Neural cell (in vitro differentiated cells): ENCODE data around the gene FAM219A. TPM values are rescaled to one million over a fixed set of nuclear protein-coding genes. Genes with fewer than 3 reads are reported as not detected.

Experiments used
- H2AFZ ChIP-seq: fragments of 200-600, 300-800 bp; sonication (generic), shearing (Covaris generic); 2 replicates; pipeline ENCODE4 v1.6.0; 2014; ENCODE audit warnings: low read depth, mild to moderate bottlenecking, antibody characterized with exemption, low read length, moderate library complexity
- H3F3A ChIP-seq: fragments of 200-600 bp; shearing (Covaris generic); 2 replicates; pipeline ENCODE4 v1.6.1; 2016; ENCODE audit warnings: mild to moderate bottlenecking, moderate library complexity, mixed read lengths, antibody characterized with exemption, low read length; ENCODE audit not compliant: insufficient read depth, poor library complexity, severe bottlenecking
- H3K27ac ChIP-seq: fragments of 200-600, 300-800 bp; sonication (generic), shearing (Covaris generic); 2 replicates; pipeline ENCODE4 v1.5.1; 2014; ENCODE audit warnings: mild to moderate bottlenecking, low read length, moderate library complexity
- H3K27me3 ChIP-seq: fragments of 300-800, 200-600 bp; sonication (generic), shearing (Covaris generic); 2 replicates; pipeline ENCODE4 v1.6.0; 2014; ENCODE audit warnings: mild to moderate bottlenecking, low read depth, low read length, moderate library complexity; ENCODE audit not compliant: insufficient read depth
- H3K36me3 ChIP-seq: fragments of 300-800, 200-600 bp; sonication (generic), shearing (Covaris generic); 2 replicates; pipeline ENCODE4 v1.5.1; 2014; ENCODE audit warnings: mild to moderate bottlenecking, antibody characterized with exemption, low read length, moderate library complexity; ENCODE audit not compliant: insufficient read depth
- H3K4me2 ChIP-seq: fragments of 300-800, 200-600 bp; sonication (generic), shearing (Covaris generic); 2 replicates; pipeline ENCODE4 v1.6.0; 2014; ENCODE audit warnings: mild to moderate bottlenecking, low read length
- H3K4me3 ChIP-seq: fragments of 300-800, 200-600 bp; sonication (generic), shearing (Covaris generic); 2 replicates; pipeline ENCODE4 v1.5.1; 2014; ENCODE audit warnings: mild to moderate bottlenecking, low read length, moderate library complexity
- H3K79me2 ChIP-seq: fragments of 200-600 bp; shearing (Covaris generic); replicated peaks from 2 replicates; pipeline ENCODE4 v1.6.0; 2014; ENCODE audit warnings: mild to moderate bottlenecking, low read length, moderate library complexity; ENCODE audit not compliant: insufficient read depth
- H3K9ac ChIP-seq: fragments of 300-800, 200-600 bp; sonication (generic), shearing (Covaris generic); 2 replicates; pipeline ENCODE4 v1.6.1; 2016; ENCODE audit warnings: mild to moderate bottlenecking, low read length, mixed read lengths
- H3K9me2 ChIP-seq: fragments of 200-600 bp; shearing (Covaris generic); 2 replicates; pipeline ENCODE4 v1.6.1; 2016; ENCODE audit warnings: mild to moderate bottlenecking, low read length, mixed read lengths; ENCODE audit not compliant: insufficient read depth
- H3K9me3 ChIP-seq: fragments of 200-600, 300-800 bp; sonication (generic), shearing (Covaris generic); 2 replicates; pipeline ENCODE4 v1.6.1; 2016; ENCODE audit warnings: mild to moderate bottlenecking, mixed run types, low read length, moderate library complexity, mixed read lengths
- H4K20me1 ChIP-seq: fragments of 200-600 bp; shearing (Covaris generic); 2 replicates; pipeline ENCODE4 v1.6.1; 2016; ENCODE audit warnings: mild to moderate bottlenecking, mixed run types; ENCODE audit not compliant: insufficient read depth
- CTCF ChIP-seq: fragments of 450-650 bp; IDR thresholded peaks from 2 replicates; pipeline ENCODE4 v1.5.1; 2014; ENCODE audit warnings: antibody characterized with exemption, mild to moderate bottlenecking, moderate library complexity; ENCODE audit not compliant: poor library complexity, severe bottlenecking
- EP300 ChIP-seq: fragments of 450-650 bp; conservative IDR thresholded peaks from 2 replicates; pipeline ENCODE4 v1.6.1; 2014; ENCODE audit warnings: antibody characterized with exemption, mild to moderate bottlenecking, moderate library complexity; ENCODE audit not compliant: poor library complexity, severe bottlenecking
- EZH2 ChIP-seq: fragments of 200-600, 300-800 bp; shearing (Covaris generic), sonication (generic); IDR thresholded peaks from 2 replicates; pipeline ENCODE4 v1.6.1; 2014; ENCODE audit warnings: antibody characterized with exemption, low read length, borderline replicate concordance, mild to moderate bottlenecking; ENCODE audit not compliant: insufficient read depth, poor library complexity, severe bottlenecking
- MXI1 ChIP-seq: fragments of 450-650 bp; conservative IDR thresholded peaks from 2 replicates; pipeline ENCODE4 v1.6.1; 2014; ENCODE audit warnings: antibody characterized with exemption, mild to moderate bottlenecking; ENCODE audit not compliant: poor library complexity, severe bottlenecking
- POLR2AphosphoS5 ChIP-seq: IDR thresholded peaks from 2 replicates; pipeline ENCODE4 v1.6.1; 2012
- RAD21 ChIP-seq: fragments of 450-650 bp; conservative IDR thresholded peaks from 2 replicates; pipeline ENCODE4 v1.6.1; 2014; ENCODE audit warnings: antibody characterized with exemption, mild to moderate bottlenecking, moderate library complexity
- SMC3 ChIP-seq: fragments of 450-650 bp; conservative IDR thresholded peaks from 2 replicates; pipeline ENCODE4 v1.6.1; 2014; ENCODE audit warnings: antibody characterized with exemption, mild to moderate bottlenecking, moderate library complexity; ENCODE audit not compliant: poor library complexity
- TAF1 ChIP-seq: IDR thresholded peaks from 2 replicates; pipeline ENCODE4 v1.6.1; 2012; ENCODE audit warnings: low read depth
- polyA plus RNA-seq: library from polyadenylated mRNA; depleted of rRNA; stranded (reverse); fragments of >200 nt; gene quantifications from 2 replicates; pipeline ENCODE4 v1.2.3, GENCODE V29; 2014
- TF ChIP-seq, protein P1 (sequence below): IDR thresholded peaks from 2 replicates; pipeline ENCODE4 v1.6.1; 2012; ENCODE audit warnings: borderline replicate concordance

The FAM219A gene
- polyA plus RNA-seq, 1 donor from 2014 or later: 56.6 TPM

GRCh38 chr9:34501889-34502425 lies 43.6 kb upstream of the FAM219A start:
- no peak overlapping the region for H2AFZ ChIP-seq
- H3K9me2 ChIP-seq: no peaks in the 10 kb centered on the region
- H3K9ac ChIP-seq: no peak overlapping the region
- no peaks in the 10 kb centered on the region for H4K20me1 ChIP-seq
- H3K27ac ChIP-seq: no peak overlapping the region
- no peak overlapping the region for H3K4me2 ChIP-seq
- no peak overlapping the region for H3K4me3 ChIP-seq
- H3K9me3 ChIP-seq: no peaks in the 10 kb centered on the region
- H3K36me3 ChIP-seq: no peaks in the 10 kb centered on the region
- no peak for TF ChIP-seq EP300
- TF ChIP-seq, protein P1, sequence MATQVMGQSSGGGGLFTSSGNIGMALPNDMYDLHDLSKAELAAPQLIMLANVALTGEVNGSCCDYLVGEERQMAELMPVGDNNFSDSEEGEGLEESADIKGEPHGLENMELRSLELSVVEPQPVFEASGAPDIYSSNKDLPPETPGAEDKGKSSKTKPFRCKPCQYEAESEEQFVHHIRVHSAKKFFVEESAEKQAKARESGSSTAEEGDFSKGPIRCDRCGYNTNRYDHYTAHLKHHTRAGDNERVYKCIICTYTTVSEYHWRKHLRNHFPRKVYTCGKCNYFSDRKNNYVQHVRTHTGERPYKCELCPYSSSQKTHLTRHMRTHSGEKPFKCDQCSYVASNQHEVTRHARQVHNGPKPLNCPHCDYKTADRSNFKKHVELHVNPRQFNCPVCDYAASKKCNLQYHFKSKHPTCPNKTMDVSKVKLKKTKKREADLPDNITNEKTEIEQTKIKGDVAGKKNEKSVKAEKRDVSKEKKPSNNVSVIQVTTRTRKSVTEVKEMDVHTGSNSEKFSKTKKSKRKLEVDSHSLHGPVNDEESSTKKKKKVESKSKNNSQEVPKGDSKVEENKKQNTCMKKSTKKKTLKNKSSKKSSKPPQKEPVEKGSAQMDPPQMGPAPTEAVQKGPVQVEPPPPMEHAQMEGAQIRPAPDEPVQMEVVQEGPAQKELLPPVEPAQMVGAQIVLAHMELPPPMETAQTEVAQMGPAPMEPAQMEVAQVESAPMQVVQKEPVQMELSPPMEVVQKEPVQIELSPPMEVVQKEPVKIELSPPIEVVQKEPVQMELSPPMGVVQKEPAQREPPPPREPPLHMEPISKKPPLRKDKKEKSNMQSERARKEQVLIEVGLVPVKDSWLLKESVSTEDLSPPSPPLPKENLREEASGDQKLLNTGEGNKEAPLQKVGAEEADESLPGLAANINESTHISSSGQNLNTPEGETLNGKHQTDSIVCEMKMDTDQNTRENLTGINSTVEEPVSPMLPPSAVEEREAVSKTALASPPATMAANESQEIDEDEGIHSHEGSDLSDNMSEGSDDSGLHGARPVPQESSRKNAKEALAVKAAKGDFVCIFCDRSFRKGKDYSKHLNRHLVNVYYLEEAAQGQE: no peak
- no peak for TF ChIP-seq EZH2
- no peak for TF ChIP-seq TAF1
- TF ChIP-seq MXI1: no peak
- TF ChIP-seq RAD21: no peak
- no peak for TF ChIP-seq POLR2AphosphoS5
- no peak for TF ChIP-seq SMC3
- TF ChIP-seq CTCF: no peak
- no peaks in the 10 kb centered on the region for H3K27me3 ChIP-seq
- H3F3A ChIP-seq: peaks cover 6% of the 10 kb centered on the region
- no peaks in the 10 kb centered on the region for H3K79me2 ChIP-seq

- no peaks in the 10 kb centered on the region for H3K27me3 ChIP-seq
- H3K9me3 ChIP-seq: no peaks in the 10 kb centered on the region
- no peak overlapping the region for H3K27ac ChIP-seq
- no peak overlapping the region for H3K4me2 ChIP-seq
- no peak overlapping the region for H3K9ac ChIP-seq
- no peaks in the 10 kb centered on the region for H4K20me1 ChIP-seq
- peaks cover 6% of the 10 kb centered on the region for H3F3A ChIP-seq
- no peaks in the 10 kb centered on the region for H3K9me2 ChIP-seq
- TF ChIP-seq EZH2 (no peak), EP300 (no peak), SMC3 (no peak), TAF1 (no peak), RAD21 (no peak), POLR2AphosphoS5 (no peak), CTCF (no peak), MXI1 (no peak)
- TF ChIP-seq, protein P1: no peak
- no peak overlapping the region for H3K4me3 ChIP-seq
- H3K36me3 ChIP-seq: no peaks in the 10 kb centered on the region
- no peak overlapping the region for H2AFZ ChIP-seq
- H3K79me2 ChIP-seq: no peaks in the 10 kb centered on the region
These were observed 43.0 kb upstream of the FAM219A start for GRCh38 chr9:34501372-34501771.
